PFSK-1 (cell line): ENCODE data around the gene CDCP2.

Experiments used
- FOXP2 ChIP-seq: optimal IDR thresholded peaks from 2 replicates; pipeline ENCODE3; 2011; ENCODE audit warnings: borderline replicate concordance, control low read depth, inconsistent platforms; ENCODE audit not compliant: insufficient read depth; ENCODE audit errors: extremely low read length, extremely low read depth
- POLR2AphosphoS5 ChIP-seq: IDR thresholded peaks from 2 replicates; pipeline ENCODE4 v1.6.1; 2012; ENCODE audit warnings: low read depth, mild to moderate bottlenecking, control low read depth, low read length, moderate library complexity
- SIN3A ChIP-seq: IDR thresholded peaks from 2 replicates; pipeline ENCODE4 v1.6.1; 2012; ENCODE audit warnings: mild to moderate bottlenecking, low read length, moderate library complexity, borderline replicate concordance; ENCODE audit not compliant: insufficient read depth
- TAF1 ChIP-seq: IDR thresholded peaks from 2 replicates; pipeline ENCODE4 v1.6.1; 2012; ENCODE audit warnings: low read length, control low read depth, borderline replicate concordance; ENCODE audit not compliant: insufficient read depth
- TF ChIP-seq, protein P1 (sequence below), 2 experiments: IDR thresholded peaks; 2 replicates each; pipeline versions ENCODE4 v1.6.1 to v1.8.0; 2011 to 2012; ENCODE audit warnings: low read depth in 2 of 2, low read length in 2 of 2, control low read depth in 1 of 2, inconsistent platforms in 1 of 2, mild to moderate bottlenecking in 1 of 2, moderate library complexity in 1 of 2; ENCODE audit not compliant: insufficient read depth in 1 of 2

DNA sequence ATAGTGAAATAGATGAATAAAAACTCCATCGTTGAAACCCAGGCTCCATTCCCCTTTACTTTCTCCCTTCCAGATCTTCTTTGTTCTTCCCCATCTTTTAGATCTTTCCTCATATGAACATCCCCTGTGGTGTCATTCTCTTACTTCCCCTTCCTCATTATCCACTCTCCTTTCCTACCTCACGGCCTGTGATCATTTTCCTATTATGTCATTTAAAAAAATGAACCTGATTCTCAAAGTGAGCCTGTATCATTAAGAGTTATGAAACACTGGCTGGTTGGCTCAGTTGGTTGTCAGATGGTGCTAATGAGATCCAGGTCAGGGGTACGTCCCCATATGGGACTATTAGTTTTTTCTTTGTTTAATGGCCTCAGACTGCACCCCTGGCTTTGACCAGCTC lies 61.1 kb downstream of the CDCP2 start:
- TF ChIP-seq, protein P1, sequence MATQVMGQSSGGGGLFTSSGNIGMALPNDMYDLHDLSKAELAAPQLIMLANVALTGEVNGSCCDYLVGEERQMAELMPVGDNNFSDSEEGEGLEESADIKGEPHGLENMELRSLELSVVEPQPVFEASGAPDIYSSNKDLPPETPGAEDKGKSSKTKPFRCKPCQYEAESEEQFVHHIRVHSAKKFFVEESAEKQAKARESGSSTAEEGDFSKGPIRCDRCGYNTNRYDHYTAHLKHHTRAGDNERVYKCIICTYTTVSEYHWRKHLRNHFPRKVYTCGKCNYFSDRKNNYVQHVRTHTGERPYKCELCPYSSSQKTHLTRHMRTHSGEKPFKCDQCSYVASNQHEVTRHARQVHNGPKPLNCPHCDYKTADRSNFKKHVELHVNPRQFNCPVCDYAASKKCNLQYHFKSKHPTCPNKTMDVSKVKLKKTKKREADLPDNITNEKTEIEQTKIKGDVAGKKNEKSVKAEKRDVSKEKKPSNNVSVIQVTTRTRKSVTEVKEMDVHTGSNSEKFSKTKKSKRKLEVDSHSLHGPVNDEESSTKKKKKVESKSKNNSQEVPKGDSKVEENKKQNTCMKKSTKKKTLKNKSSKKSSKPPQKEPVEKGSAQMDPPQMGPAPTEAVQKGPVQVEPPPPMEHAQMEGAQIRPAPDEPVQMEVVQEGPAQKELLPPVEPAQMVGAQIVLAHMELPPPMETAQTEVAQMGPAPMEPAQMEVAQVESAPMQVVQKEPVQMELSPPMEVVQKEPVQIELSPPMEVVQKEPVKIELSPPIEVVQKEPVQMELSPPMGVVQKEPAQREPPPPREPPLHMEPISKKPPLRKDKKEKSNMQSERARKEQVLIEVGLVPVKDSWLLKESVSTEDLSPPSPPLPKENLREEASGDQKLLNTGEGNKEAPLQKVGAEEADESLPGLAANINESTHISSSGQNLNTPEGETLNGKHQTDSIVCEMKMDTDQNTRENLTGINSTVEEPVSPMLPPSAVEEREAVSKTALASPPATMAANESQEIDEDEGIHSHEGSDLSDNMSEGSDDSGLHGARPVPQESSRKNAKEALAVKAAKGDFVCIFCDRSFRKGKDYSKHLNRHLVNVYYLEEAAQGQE (IDR thresholded peaks at IDR 0.05; ENCODE audit: insufficient read depth in 1 of 2, low read depth in 2 of 2, low read length in 2 of 2), result no peak
- TF ChIP-seq TAF1 (no peak), POLR2AphosphoS5 (no peak), SIN3A (no peak), FOXP2 (no peak)
